Superior temporal gyrus (tissue), 1 donor: ENCODE data around the gene TMEM215.
"Not testable (repeated sequence)": the region's sequence is repeated elsewhere in the genome, so short reads cannot be mapped to it uniquely, and the experiment has no call there.

Experiments used
- DNase-seq: peaks from one replicate; pipeline ENCODE4 v3.0.0-alpha.2; 2016; ENCODE audit errors: extremely low spot score

Gene TMEM215, protein sequence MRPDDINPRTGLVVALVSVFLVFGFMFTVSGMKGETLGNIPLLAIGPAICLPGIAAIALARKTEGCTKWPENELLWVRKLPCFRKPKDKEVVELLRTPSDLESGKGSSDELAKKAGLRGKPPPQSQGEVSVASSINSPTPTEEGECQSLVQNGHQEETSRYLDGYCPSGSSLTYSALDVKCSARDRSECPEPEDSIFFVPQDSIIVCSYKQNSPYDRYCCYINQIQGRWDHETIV

DNA sequence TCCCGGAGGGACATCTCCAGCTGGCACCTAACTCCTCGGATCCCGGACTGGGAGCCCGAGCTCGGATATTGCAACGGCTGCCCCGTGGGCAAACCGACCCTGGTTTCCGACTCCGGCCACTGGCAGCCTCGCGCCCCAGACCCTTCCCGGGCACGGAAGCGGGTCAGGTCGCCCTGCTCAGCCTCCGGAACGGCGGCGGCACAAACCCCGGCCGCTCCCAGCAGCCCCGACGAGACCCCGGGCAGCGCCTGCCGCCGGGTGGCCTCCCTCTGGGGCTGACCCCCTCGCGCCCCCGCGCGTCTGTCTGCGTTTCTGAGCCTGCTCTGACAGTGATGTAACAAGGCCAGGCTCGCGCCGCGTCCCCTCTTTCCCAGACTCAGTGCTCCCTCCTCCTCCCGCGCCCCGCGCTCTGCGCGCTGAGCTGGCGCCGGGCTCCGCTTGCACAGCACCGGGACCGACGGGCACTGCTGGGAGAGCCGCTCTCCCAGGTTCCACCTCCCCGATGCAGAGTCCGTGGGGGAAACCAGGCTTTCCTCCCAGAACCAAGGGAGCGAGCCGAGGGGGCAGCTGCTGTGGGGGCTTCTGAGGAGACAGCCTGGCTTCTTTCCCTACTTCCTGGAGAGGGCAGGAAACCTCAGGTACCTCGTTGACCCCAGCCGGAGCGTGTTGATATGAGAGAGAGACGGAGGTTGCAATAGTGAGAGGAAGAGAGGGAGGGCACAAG is at the start of gene TMEM215:
TSS of gene TMEM215 (plus strand) at position 373 of the 724 bp plus-strand sequence. CDS start 644 bp downstream, outside the sequence.
- no peak for DNase-seq

DNA sequence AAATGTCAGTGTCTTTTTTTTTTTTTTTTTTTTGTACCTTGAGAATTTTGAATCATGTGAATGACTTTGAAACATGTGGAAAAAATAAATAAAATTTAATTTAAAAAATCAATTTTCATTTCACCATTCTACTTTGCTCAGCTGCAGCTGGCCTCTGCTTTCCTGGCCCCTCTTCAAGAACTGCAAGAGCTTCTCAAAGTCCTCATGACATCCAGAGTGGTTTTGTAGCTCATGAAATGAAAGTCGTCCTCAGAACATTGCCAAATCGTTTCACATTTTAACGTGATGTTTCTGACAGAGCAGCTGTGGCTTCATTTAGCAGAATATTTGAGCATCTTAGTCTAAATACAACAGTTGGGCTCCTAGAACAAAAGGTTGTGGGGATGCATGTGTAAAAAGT is 47.9 kb upstream of the TMEM215 start:
- DNase-seq, result no peak

DNA sequence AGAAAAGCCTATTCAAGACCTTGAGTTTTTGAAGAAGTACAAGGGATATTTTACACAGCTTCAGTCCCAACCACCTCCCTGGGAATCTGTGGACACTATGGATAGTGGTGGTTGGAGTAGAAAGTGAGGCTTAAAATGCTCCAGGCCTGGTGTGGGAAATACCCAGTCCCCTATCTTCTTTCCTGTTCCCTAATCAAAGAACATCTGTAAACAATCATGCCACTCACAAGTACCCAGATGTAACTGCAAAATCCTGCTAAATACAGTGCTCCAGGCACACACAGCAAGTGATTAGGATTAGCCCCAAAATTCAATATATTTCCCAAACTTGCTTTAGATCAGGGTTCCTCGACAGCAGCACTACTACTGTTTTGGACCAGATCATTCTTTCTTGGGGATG is 46.0 kb upstream of the TMEM215 start:
- DNase-seq, result no peak

DNA sequence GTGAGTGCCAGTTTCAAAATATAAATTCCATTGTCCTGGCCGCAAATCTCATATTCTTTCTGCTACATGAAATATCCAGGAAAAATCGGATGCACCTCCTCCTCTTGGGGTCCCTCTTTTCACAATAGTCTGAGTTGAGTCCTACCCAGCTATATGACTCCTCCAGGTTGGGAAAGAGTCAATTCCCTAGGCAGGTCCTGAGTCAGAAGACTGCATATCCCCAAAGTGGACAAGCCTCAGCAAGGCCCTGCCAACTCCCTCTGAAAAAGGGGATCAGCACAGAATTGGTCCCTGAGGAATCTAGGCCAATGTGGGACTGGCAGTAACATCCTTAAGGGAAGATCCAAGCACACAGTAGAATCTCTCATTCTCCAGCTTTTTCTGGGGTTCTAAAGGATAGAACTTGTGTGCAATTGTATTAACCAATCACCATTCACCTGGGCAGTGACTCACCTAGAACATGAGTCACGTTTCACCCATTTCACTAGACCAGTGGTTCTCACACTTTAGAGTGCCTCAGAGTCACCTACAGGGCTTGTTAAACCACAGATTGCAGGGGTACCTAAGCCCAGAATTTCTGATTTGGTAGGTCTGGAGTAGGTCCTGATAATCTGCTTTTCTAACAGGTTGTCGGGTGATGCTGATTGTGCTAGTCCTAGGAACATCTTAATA is 44.7 kb upstream of the TMEM215 start:
- no peak for DNase-seq

DNA sequence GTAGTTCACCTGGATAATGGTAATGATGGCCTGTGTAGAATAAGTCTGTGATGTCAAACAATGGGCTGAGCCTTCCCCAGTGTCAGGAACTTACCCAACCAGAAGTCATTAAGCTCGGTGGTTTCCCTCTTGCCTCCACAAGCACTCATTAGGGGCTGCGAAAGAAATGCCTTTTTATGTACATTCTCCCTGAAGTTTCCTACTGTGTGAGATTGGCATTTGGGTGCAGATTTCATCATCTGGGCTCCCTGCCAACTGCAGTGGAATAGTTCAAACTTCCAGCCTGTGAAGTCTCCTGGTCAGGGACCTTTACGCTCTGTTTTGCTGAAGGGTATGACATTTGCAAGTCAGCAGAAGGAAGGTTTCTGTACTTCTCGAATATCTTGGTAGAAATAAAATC is 41.6 kb upstream of the TMEM215 start:
- DNase-seq, result no peak

DNA sequence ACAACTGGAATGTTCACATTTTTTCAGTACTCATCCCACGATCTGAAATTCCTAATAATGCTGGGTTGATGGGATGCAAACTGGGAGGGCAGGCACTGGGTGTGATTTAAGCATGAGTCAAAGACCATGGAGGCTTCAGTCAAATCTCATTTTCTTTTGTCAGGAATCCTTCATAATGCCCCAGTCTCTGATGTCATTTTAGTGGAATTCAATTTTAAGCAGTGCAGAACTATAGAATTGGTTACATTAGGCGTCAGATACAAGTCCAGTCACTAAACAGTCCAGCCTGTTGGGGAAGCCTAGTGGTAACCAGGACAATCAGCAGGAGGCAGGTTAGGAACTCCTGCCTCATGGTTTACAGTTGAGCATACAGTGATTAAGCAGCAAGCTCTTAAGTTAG is 41.0 kb upstream of the TMEM215 start:
- no peak for DNase-seq

DNA sequence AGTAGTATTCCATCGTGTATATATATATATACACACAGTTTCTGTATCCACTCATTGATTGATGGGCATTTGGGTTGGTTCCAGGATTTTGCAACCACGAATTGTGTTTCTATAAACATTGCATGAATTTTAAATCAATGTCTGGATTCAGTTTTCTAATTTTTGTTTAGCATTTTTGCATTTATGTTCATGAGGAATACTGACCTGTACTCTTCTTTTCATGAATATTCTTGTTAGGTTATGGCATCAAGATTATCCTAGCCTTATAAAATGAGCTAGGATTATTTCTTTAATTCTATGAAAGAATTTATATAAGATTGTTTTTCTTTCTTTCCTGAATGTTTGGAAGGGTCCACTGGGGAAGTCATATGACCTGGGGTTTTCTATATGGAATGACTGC is 35.3 kb upstream of the TMEM215 start:
- DNase-seq, result no peak

DNA sequence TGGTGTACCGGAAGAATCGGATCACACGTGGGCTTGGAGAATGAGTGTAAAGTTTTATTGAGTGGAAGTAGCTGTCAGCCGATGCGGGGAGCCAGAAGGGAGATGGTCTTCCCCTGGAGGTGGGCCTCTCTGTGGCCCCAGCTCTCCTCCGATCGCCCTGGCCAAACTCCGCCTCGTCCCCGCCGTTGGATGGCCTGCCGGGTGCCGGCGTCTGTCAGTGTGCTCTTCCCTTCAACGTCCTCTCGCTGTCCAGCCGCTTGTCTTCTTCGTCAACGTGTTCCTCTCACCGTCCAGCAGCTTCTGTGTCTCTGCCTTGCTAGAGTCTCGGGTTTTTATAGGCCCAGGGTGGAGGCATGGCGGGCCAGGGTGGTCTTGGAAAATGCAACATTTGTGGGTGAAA is 27.6 kb upstream of the TMEM215 start:
- no peak for DNase-seq

DNA sequence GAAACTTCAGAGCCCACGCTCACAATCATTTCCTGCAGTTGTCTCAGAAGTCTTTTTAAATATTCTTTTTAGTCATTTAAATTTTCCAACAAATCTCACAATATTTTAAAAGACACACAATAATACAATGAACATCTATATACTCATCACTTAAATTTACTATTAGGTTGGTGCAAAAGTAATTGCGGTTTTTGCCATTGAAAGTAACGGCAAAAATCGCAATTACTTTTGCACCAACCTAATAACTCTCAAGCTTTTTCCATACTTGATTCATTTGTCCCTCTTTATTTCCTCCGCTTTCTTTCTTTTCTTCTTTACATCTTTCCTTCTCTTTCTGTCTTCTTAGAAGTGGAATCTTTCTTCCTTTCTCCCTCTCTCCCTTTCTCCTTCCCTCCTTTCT is 19.2 kb upstream of the TMEM215 start:
- DNase-seq, result no peak

DNA sequence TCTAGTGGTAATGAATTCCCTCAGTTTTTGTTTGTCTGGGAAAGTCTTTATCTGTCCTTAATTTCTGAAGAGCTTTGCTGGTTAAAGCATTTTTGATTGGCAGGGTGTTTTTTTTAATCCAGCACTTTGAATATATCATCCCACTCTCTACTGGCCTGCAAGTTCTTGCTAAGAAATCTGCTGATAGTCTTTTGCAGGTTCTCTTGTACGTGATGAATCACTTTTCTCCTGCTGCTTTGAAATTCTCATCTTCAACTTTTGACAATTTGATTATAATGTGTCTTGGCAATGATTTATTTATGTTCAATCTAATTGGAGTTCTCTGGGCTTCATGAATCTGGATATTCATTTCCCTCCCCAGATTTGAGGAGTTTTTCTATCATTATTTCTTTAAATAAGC is 8.1 kb upstream of the TMEM215 start:
- DNase-seq, result no peak

DNA sequence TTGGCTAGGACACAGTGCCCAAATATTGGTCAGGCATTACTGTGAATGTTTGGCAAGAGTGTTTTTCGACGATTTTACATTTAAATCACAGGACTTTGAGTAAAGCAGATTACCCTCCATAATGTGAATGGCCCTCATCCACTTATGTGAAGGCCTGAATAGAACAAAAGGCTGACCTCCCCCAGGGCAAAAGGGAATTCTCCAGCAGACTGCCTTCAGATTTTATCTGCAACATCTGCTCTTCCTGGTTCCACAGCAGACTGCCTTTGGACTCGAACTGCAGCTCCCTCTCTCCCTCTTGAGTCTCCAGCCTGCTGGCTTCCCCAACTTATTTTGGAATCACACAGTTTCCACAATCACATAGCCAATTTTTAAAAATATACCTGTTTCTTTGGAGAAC is 7.1 kb upstream of the TMEM215 start:
- no peak for DNase-seq

DNA sequence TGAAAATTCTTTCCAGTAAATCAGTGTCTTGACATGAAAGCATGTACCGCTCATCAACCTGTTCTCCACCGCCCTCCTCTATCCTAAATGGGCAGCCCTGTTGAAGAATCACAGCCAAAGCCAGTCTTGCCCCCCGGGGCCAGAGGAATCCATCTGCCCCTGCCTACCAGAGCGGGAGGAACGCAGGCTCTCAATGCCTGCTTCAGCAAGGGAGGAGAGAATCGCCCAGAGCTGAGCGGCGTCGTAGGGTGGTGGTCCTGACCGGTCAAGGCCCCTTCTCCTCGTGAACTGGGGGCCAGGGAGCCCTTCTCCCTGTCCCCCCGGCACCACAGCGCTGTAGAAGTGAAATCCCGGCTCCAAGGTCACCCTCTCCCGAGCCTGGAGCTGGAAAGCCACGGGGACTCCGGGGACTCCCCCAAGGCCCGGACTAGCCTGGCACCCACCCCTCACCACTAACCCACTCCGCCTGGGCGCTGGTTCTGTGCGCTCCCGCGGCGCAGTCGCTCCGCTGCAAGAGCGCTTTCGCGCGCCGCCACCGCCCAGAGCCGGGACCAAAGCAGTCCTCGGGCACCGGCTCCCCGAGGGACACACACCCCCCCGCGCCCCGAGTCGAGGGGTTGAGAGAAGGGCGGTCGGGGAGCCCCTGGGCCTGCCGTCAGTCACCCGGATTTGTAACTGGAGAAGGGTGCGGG is 718 bp upstream of the TMEM215 start:
- no peak for DNase-seq

DNA sequence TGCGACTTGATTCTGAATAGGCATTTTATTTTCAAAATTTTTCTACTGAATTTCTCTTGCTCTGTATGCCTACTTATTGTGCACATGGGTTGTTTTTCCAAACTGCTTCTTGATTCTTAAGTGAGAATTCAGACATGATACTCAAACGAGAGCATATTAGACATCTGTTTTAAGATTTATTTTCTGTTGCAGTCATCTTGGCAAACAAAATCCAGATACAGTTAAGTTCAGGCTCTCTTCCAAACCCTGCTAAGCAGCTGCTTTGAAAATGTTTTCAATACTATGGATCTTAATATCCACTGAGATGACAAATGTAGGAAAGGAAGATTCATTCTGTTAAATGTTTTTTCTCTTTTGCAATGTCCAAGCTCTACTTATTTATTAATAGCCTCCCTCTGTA is 4.5 kb downstream of the TMEM215 start:
- no peak for DNase-seq

DNA sequence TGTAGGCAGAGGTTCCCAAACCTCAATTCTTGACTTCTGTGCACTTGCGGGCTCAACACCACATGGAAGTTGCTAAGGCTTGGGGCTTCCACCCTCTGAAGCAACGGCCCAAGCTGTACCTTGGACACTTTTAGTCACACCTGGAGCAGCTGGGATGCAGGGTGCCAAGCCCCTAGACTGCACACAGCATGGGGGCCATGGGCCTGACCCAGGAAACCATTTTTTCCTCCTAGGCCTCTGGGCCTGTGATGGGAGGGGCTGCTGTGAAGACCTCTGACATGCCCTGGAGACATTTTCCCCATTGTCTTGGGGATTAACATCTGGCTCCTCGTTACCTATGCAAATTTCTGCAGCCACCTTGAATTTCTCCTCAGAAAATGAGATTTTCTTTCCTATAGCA is 12.7 kb downstream of the TMEM215 start:
- not testable (repeated sequence) for DNase-seq

DNA sequence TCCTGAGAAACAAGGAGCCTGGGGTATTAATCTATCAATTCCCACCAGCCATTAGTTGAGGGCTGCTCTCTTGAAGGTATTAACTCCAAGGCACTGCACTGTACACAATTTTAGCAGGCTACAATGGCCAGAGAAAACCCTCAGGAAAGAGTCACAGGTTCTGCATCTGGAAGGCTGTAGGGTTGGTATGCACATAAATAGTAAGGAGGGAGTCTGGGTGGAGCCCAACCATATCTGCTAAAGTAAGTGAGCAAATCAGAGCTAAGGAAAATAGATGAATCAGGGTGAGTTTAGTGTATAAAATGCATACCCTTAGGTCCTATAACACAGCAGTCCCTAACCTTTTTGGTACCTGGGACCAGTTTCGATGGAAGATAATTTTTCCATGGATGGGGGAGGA is 18.2 kb downstream of the TMEM215 start:
- no peak for DNase-seq

DNA sequence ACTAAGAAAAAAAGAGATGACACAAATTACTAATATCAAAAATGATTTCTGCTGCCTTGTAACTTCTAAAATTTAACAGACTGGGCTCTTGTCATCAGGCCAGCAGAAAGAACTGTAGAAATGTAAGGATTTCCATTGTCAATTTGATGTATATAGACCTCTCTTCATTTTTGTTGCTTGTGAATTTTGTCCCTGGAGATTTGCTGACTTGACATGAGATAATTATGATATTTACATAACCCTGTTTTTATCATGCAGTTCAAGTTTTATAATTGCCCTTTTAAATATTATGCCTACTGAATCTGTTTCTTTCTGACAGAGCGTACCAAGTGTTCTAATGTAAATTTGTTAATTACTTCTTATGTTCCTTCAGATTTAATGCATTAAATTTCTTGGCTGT is 23.9 kb downstream of the TMEM215 start:
- no peak for DNase-seq

DNA sequence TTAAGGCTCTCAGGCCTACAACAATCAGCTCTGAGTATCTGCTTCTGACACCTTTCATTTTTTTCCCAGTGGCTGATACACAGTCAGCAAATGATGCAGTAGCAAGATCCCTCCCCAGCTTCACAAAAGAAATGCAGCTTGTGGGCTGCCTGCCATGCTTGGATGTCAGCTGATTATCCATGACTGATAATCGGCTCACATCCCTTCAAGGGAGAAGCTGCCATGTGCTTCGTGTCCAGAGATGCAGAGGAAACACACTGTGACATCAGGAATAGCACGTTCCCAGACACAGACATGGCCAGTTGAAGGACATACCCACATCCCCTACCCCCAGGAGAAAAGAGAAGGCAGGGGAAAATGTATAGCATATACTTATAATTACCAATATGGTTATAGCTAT is 27.9 kb downstream of the TMEM215 start:
- no peak for DNase-seq

DNA sequence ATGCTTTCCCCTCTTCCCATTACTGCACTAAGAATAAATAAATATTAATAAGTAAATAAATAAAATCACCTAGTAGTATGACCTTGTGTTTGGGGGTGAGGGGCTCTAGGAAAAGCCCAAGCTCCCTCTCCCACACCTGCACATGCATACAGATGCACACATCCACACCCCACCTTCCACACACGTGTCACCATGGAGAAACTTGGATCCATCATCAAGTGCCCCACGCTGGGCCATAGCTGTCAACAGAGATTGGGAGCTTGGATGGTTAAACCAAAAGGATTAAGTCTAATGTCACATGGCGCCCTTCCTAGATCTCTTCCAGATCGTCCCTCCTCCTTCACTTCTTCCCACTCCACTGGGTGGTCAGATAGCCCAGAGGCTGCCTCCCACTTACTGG is 37.0 kb downstream of the TMEM215 start:
- no peak for DNase-seq

DNA sequence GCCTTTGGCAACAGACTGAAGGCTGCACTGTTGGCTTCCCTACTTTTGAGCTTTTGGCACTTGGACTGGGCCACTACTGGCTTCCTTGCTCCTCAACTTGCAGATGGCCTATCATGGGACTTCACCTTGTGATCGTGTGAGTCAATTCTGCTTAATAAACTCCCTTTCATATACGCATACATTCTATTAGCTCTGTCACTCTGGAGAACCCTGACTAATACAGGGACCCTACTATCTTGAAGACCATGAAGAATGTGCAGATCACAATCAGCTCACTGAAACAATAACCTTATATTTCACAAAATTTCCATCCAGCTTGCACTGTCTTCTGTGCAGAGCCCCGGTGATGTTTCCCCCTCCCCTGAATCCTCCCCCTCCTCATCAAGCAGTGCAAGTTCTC is 39.8 kb downstream of the TMEM215 start:
- no peak for DNase-seq

DNA sequence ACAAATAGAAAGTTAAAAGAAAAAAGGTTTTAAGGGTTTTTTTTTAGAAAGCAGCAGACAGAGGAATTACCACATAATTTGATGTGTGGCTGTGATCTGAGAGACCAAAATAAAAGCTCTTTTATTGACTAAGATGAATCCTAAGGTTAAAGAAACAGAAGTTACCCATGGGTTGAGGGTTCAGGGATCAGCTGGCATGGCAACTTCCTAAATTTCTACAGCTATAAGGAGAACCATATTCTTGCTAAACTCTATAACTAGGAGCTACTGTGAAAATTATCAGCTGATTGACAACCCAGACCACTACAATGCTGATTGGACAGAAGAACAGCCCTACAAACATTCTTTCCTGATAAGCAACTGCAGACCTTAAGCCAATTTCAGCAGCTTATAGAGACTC is 40.2 kb downstream of the TMEM215 start:
- no peak for DNase-seq

DNA sequence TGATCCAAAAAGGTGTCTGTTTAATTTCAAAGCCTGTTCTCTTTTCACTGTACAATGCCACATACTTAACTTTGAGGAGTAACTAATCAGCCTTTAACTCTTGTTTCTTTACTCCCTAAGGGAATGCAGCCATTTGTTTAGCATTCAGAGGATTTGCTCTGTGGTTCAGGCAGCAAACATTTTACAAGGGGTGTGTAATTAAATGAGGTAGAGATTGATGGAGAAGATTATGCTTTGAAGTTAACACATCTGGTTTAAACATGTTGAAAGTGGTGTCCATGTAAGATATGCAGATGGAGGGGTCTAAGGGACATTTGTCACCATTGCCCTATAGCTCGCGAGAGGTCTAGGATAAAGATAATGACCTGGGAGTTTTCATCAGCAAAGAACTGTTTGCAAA is 41.9 kb downstream of the TMEM215 start:
- DNase-seq, result no peak

DNA sequence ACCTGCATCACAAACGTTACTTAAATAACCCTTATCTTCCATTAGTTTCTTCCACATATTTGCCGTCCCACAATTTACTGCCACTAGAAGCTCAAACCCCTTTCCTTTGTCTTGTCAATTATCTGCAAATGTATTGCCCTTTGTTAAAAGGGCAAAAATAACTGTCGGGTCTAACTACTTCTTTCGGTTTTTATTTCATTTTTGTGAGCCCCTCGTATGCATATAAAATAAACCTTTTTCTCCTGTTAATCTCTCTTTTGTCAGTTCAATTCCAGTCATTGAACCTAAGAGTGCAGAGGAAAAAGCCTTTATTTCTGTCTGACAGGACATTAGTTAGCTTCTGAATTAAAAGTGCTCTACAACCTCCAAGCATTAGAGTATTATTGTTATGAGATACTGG is 45.5 kb downstream of the TMEM215 start:
- DNase-seq, result no peak

DNA sequence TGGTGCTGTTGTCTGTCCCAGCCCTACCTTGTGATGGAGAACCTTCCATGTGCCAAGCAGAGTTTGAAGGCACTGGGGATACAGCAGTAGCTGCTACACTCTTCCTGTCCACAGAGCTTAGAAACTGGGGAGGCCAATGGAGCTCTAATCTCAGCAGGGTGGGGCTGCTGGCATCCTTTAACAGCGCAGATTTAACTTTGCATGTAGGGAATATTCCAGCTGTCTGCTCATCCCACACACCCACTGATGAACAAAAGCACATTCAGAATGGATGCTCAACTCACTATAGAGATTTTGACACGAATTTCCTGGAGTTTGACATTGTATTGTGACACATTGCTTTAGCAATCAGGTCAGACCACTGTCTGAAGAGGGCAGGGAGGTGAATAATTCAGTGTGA is 49.0 kb downstream of the TMEM215 start:
- peak; percentile 19 for DNase-seq
